ENCODE measurements around the gene SCYGR1.

DNA sequence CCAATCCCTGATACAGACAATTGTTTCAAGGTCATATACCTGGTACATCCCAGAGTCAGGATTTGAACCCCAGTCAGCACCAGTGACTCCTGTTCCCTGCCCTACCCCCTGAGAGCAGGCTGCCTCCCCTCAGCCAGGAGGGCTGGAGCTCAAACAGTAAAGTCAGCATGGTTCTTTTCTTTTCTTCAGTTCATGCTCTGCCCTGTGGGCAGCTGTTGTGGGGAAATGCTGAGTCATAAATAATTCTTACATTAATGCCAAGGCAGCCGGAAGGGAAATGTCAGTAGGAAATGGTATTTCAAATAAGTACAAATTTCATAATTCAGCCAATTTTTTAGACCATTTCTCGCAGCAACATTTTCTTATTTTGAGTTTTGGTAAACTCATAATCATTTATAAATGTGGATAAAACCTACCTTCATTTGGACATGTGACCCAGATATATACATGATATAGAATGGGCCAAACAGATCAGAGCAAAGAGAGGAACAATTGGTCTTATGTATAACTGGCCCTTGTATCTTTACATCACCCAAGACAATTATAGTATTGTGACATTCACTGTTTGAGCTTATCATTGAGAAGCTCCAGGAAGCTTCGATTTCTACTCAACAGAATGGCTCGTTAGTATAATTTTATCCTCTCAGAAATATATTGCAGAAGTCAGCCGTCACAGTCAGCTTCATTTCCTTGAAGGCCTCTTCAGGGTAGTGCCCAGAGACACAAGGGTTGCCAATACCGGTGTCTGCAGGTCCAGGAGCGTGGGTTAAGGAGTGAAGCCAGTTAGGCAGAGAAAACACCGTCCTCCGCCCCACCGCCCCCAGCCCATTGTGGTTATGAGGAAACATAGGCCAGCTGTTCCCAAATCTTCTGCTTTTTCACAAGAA lies 28.0 kb upstream of the SCYGR1 start:
- no peak for TF ChIP-seq CTCF (IDR thresholded peaks at IDR 0.05 in 4 of 5, conservative IDR thresholded peaks at IDR 0.05 in 1 of 5)
- no peak for TF ChIP-seq POLR2A (IDR thresholded peaks at IDR 0.05)
